CD4-positive, alpha-beta T cell (primary cell): ENCODE measurements around the gene MED12L. TPM values are rescaled to one million over a fixed set of nuclear protein-coding genes. Genes with fewer than 3 reads are reported as not detected.
A peak's percentile ranks its signal among the peaks of the same experiment; 100 is the strongest.

Source experiments
- ATAC-seq: fragments of 200-7000 bp; cut with Tn5 transposase; one replicate; pipeline ENCODE4 v1.10.0; 2022; ENCODE audit warnings: mild to moderate bottlenecking; ENCODE audit not compliant: poor library complexity
- CTCF ChIA-PET: fragments of 350-600 bp; sonication (Branson Sonifier 250); formaldehyde crosslinking; loops from one replicate; lab custom pipeline; 2021; ENCODE audit warnings: antibody characterized with exemption, inconsistent platforms; lab: Charles Lee
- POLR2A ChIA-PET: fragments of 350-600 bp; sonication (Branson Sonifier 250); formaldehyde crosslinking; loops from one replicate; lab custom pipeline; 2021; ENCODE audit warnings: antibody characterized with exemption, inconsistent platforms; lab: Charles Lee
- DNase-seq, 14 experiments: peaks; one replicate each; pipeline ENCODE4 v3.0.0-alpha.2; 2013 to 2020; ENCODE audit warnings: mixed read lengths in 2 of 14
- H3K27ac ChIP-seq, 2 donors: one replicate each; pipeline versions ENCODE4 v1.5.1 to v1.7.0; 2013; ENCODE audit warnings: low read length in 2 of 2, low read depth in 1 of 2, mild to moderate bottlenecking in 1 of 2
- H3K27me3 ChIP-seq, 2 experiments: 1 replicate in 1 of 2; 2 replicates in 1 of 2; pipeline versions ENCODE4 v1.6.1 to v1.7.0; 2013; ENCODE audit warnings: low read length in 2 of 2, control low read depth in 1 of 2, mild to moderate bottlenecking in 1 of 2, moderate library complexity in 1 of 2; ENCODE audit not compliant: insufficient read depth in 2 of 2, control insufficient read depth in 1 of 2
- H3K36me3 ChIP-seq: one replicate; pipeline ENCODE4 v1.6.1; 2013; ENCODE audit warnings: low read length, control low read depth; ENCODE audit not compliant: insufficient read depth
- H3K4me1 ChIP-seq: one replicate; pipeline ENCODE4 v1.6.1; 2013; ENCODE audit warnings: low read length, control low read depth; ENCODE audit not compliant: insufficient read depth
- H3K4me3 ChIP-seq: one replicate; pipeline ENCODE4 v1.5.1; 2013; ENCODE audit warnings: mild to moderate bottlenecking, low read length, moderate library complexity
- H3K9me3 ChIP-seq, 2 experiments: 1 replicate in 1 of 2; 2 replicates in 1 of 2; pipeline versions ENCODE4 v1.6.1 to v1.7.0; 2013; ENCODE audit warnings: low read length in 2 of 2, mild to moderate bottlenecking in 2 of 2, control low read depth in 1 of 2, moderate library complexity in 1 of 2; ENCODE audit not compliant: control insufficient read depth in 1 of 2, insufficient read depth in 1 of 2
- H3K27ac Mint-ChIP-seq: one replicate; pipeline ENCODE4 v1.8.0; 2020; ENCODE audit warnings: mixed read lengths
- H3K27me3 Mint-ChIP-seq: one replicate; pipeline ENCODE4 v1.8.0; 2021; ENCODE audit warnings: mixed read lengths
- H3K36me3 Mint-ChIP-seq: one replicate; pipeline ENCODE4 v1.8.0; 2021; ENCODE audit warnings: low read depth, mixed read lengths
- H3K4me1 Mint-ChIP-seq: one replicate; pipeline ENCODE4 v1.8.0; 2021; ENCODE audit warnings: low read depth, mixed read lengths
- H3K4me3 Mint-ChIP-seq: one replicate; pipeline ENCODE4 v1.8.0; 2020; ENCODE audit warnings: mild to moderate bottlenecking, mixed read lengths
- H3K9me3 Mint-ChIP-seq: one replicate; pipeline ENCODE4 v1.8.0; 2020; ENCODE audit warnings: mixed read lengths
- CTCF ChIP-seq: fragments of 200-600 bp; IDR thresholded peaks from one replicate; pipeline ENCODE4 v1.8.0; 2022; ENCODE audit warnings: antibody characterized with exemption, mild to moderate bottlenecking
- intact Hi-C, 2 experiments: fragments of 100-400 bp; cut with DNase I in 1 of 2; cut with micrococcal nuclease in 1 of 2; formaldehyde crosslinking; loops; one replicate each; pipeline versions ENCODE4 v1.15.1 to v1.9.0; 2023 to 2025; cut with DNase I, micrococcal nuclease
- total RNA-seq, 174 experiments: library from RNA in 2 of 174; stranded (reverse) in 2 of 174; gene quantifications; one replicate each; pipeline ENCODE4 v1.2.3 and lab custom pipeline; 2021 to 2026

Gene MED12L
- total RNA-seq, 2 experiments from 2014 or later = 0.39 to 0.49 TPM

GRCh38 chr3:151155409-151156128 is 70.1 kb downstream of the MED12L start:
- no peak overlapping the region for H3K27ac ChIP-seq
- CTCF ChIA-PET = interaction anchor here (1.3 kb wide), 1 partner anchor 127 kb away, joined by 6 read pairs; no protein-coding TSS in a partner anchor
- H3K27me3 ChIP-seq = peaks cover 0 to 3% of the 10 kb centered on the region in 2 experiments
- H3K4me1 ChIP-seq = no peaks in the 10 kb centered on the region
- no peaks in the 10 kb centered on the region for H3K36me3 ChIP-seq
- Mint-ChIP-seq H3K27ac (no peak overlapping the region), H3K9me3 (no peaks in the 10 kb centered on the region), H3K4me3 (no peak overlapping the region), H3K4me1 (no peaks in the 10 kb centered on the region), H3K27me3 (peaks cover 4% of the 10 kb centered on the region), H3K36me3 (no peaks in the 10 kb centered on the region)
- POLR2A ChIA-PET = no interaction called here
- H3K9me3 ChIP-seq = no peaks in the 10 kb centered on the region
- DNase-seq (no peak), ATAC-seq (no peak)
- intact Hi-C loops = loop anchor here in 1 of 2 experiments (5.0 kb wide), 1 partner anchor 762 kb away; no protein-coding TSS in a partner anchor
- H3K4me3 ChIP-seq = no peak overlapping the region
- TF ChIP-seq CTCF = no peak

GRCh38 chr3:151156618-151157216 is 71.3 kb downstream of the MED12L start:
- peak; percentile 74 for ATAC-seq
- intact Hi-C loops = loop anchor here in 1 of 2 experiments (5.0 kb wide), 1 partner anchor 761 kb away; no protein-coding TSS in a partner anchor
- ChIA-PET POLR2A (no interaction called here), CTCF (interaction anchor here (0.6 to 1.4 kb wide), 7 partner anchors 11 to 126 kb away, joined by 3 to 9 read pairs (median 4); no protein-coding TSS in a partner anchor)
- H3K4me3 ChIP-seq = no peak overlapping the region
- no peaks in the 10 kb centered on the region for H3K4me1 ChIP-seq
- H3K4me3 Mint-ChIP-seq = no peak overlapping the region
- H3K27ac Mint-ChIP-seq = no peak overlapping the region
- H3K9me3 ChIP-seq = no peaks in the 10 kb centered on the region
- no peaks in the 10 kb centered on the region for H3K36me3 ChIP-seq
- peak; percentile 66 for TF ChIP-seq CTCF
- H3K27me3 Mint-ChIP-seq = peaks cover 4% of the 10 kb centered on the region
- H3K4me1 Mint-ChIP-seq = no peaks in the 10 kb centered on the region
- H3K36me3 Mint-ChIP-seq = no peaks in the 10 kb centered on the region
- no peaks in the 10 kb centered on the region for H3K9me3 Mint-ChIP-seq
- H3K27me3 ChIP-seq = peaks cover 0 to 3% of the 10 kb centered on the region in 2 experiments
- H3K27ac ChIP-seq = no peak overlapping the region
- peak in 5 of 14 experiments; percentile 10 to 76 (median 63) for DNase-seq

GRCh38 chr3:151159806-151160205 is 74.3 kb downstream of the MED12L start:
- H3K27me3 Mint-ChIP-seq = peaks cover 4% of the 10 kb centered on the region
- ATAC-seq (no peak), DNase-seq (no peak)
- no peaks in the 10 kb centered on the region for H3K36me3 Mint-ChIP-seq
- Histone ChIP-seq H3K27me3 (peaks cover 0 to 3% of the 10 kb centered on the region in 2 experiments), H3K4me1 (no peaks in the 10 kb centered on the region), H3K9me3 (no peaks in the 10 kb centered on the region), H3K4me3 (no peak overlapping the region), H3K27ac (no peak overlapping the region), H3K36me3 (no peaks in the 10 kb centered on the region)
- H3K4me3 Mint-ChIP-seq = no peak overlapping the region
- no peak for TF ChIP-seq CTCF
- intact Hi-C loops = loop anchor here in 1 of 2 experiments (5.0 kb wide), 1 partner anchor 757 kb away; no protein-coding TSS in a partner anchor
- ChIA-PET CTCF (no interaction called here), POLR2A (no interaction called here)
- H3K27ac Mint-ChIP-seq = no peak overlapping the region
- no peaks in the 10 kb centered on the region for H3K4me1 Mint-ChIP-seq
- no peaks in the 10 kb centered on the region for H3K9me3 Mint-ChIP-seq
